Medulla oblongata (tissue), 1 donor: ENCODE results near the gene MDK.

Experiments used
- DNase-seq: peaks from one replicate; pipeline ENCODE4 v3.0.0-alpha.2; 2015; ENCODE audit errors: extremely low spot score

The MDK gene

DNA sequence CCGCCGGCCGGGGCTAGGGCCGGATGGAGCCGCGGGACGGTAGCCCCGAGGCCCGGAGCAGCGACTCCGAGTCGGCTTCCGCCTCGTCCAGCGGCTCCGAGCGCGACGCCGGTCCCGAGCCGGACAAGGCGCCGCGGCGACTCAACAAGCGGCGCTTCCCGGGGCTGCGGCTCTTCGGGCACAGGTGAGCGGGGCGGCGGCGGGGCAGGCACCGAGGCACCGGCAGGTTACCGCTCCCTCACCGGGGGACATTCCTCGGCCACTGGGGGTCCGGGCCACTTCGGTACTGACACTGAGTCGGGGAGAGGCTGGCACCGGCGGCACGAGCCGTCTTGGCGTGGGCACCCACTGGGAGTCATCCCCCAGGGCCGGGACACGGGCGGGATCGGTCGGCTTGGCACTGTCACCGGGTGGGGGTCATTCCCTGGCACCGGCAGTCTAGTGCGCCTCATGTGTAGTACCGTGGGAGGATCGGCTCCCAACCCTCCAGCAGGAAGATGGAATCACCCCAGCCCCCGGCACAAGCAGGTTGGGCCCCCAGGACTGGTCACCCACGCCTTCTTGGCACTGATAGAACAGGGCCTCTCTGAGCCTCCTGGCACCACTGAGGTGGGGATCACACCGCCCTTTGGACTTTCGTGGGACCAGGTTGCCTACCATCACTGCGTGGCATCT, 33.7 kb upstream of the MDK start:
- DNase-seq: no peak

GRCh38 chr11:46348566-46349401, 32.7 kb upstream of the MDK start:
- DNase-seq: no peak

DNA sequence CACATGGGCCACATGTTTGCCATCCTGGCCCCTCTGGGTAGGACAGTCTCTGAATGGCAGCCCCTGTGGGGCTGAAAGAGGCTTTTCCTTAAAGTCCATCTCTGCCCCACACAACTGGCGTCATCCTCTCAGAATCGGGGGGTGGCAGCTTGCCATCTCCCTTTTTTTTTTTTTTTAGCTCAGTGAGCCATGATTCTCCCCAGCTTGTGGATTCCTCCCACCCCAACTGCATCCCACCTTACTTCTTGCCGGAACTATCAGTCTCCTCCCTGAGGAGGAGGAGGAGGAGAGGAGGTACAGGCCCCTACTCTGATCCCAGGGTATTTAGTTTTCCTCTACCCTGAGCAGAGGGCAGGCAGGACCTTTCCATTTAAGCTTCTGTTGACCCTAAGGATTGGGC, 30.8 kb upstream of the MDK start:
- no peak for DNase-seq

DNA sequence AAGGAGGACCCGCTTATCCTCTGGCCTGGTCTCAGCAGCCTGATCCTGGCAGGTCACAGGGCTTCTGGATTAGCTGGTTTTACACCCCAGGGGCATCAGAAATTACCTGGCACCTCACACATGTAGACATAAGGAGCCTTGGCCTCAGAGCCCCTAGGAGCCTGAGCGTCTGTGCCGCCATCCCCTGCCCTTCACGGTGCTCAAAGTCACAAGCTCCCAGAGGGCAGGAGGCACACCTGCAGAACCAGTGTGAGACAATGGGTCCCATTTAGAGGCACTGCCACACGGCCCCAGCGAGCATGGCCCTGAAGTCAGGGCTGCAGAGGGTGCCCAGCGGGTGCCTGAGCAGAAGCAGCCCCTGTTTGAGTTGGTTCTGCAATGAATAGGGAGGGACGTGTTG, 30.3 kb upstream of the MDK start:
- DNase-seq: no peak

- no peak for DNase-seq
Observed at GRCh38 chr11:46351606-46352005, 29.9 kb upstream of the MDK start.

- no peak for DNase-seq
Observed at GRCh38 chr11:46352063-46352841, 29.2 kb upstream of the MDK start.

- DNase-seq: no peak
Observed at GRCh38 chr11:46353698-46354097, 27.8 kb upstream of the MDK start.

GRCh38 chr11:46356924-46357482, 24.5 kb upstream of the MDK start:
- DNase-seq: no peak

GRCh38 chr11:46357483-46357936, 24.0 kb upstream of the MDK start:
- no peak for DNase-seq

DNA sequence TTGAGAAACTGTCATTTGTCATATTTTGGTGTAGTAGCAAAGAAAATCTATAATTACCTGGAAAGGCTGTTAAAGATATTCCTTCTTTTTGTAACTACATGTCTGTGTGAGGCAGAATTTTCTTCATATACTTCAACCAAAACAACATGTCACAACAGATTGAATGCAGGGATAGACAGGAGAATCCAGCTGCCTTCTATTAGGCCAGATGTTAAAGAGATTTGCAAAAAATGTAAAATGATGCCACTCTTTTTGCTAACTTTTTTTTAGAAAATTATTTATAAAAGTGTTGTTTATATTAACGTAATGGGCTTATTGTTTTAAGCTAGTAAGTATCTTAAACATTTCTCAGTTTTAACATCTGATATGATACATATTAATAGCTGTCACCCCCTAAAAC, 21.5 kb upstream of the MDK start:
- DNase-seq: no peak

DNA sequence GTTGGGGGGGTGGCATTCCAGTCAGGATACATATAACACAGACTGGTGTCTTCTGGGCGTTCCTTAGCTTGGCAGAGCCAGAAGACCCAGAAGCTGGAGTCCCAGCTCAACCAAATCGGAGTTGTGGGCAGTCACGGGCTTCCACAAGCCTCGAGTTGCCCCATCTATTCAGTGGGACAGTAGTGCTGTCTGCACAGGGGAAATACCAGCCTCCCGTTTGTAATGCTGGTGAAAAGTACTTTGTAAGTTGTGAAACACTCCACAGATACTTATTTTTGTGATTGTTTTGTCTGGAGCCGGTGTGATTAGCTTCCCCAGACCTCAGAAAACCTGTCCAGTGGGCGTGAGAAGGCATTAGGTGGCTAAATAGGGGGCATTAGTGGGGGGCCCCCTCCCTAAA, 20.6 kb upstream of the MDK start:
- no peak for DNase-seq

GRCh38 chr11:46361283-46362155, 19.9 kb upstream of the MDK start:
- DNase-seq: no peak

DNA sequence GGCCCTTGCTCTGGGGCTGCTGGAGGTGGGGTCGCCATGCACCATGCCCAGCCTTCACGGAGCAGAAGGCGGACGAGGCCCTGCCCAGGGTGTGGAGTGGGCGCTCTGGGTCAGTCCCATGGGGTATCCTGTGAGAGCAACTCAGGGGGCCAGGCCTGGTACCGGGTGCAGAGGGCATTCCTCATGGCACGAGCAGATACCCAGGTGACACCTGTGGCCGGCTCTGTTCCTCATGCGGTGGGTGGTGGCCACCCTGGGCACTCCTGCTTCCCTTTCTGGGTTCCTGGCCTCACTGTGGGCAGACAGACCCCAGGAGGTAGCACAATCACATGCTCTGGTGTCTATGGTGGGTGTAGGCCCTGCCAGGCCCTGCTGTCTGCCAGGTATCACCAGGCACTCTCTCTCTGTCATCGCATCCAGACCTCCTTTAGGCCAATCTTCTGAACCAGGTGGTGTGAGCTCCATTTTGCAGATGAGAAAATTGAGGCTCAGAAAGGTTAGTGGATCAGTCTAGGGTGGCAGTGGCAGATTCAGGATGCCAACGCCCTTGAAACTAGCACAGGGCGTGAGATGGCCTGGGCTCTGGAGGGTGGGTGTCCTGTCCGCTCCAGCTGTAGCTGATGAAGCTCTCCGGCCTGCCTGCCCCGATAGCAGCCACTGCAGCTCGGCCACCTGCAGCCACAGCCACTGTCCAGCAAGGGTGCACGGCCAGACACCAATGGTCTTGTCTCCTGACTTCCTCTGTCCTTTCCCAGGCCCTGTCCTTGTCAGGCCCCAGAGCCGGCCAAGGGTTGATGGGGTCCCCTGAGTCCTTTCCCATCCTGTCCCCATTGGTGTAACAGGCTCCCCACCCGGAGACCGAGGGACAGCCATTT, 19.1 kb upstream of the MDK start:
- DNase-seq: no peak

GRCh38 chr11:46363031-46363407, 18.4 kb upstream of the MDK start:
- peak; percentile 80 for DNase-seq

GRCh38 chr11:46363455-46364005, 17.9 kb upstream of the MDK start:
- peak; percentile 92 for DNase-seq

DNA sequence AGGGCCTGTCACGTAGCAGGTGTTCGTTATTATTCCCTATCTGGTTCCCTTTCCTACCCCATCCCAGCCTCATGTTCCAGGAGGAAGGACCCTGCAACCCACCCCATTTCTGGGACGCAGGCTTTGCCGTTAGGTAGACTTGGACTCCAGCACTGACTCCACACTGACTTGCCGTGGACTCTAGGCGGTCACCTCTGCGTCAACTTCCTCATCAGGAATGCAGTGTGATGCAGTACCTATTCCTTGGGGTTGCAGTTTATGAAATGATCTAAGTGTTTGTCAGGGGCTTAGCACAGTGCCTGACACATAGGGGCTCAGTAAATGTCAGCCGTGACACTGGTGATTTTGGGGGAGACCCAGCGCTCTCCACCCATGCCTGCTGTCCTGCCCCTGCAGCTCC, 17.4 kb upstream of the MDK start:
- DNase-seq: no peak

- DNase-seq: no peak
Observed at GRCh38 chr11:46364791-46365190, 16.7 kb upstream of the MDK start.

DNA sequence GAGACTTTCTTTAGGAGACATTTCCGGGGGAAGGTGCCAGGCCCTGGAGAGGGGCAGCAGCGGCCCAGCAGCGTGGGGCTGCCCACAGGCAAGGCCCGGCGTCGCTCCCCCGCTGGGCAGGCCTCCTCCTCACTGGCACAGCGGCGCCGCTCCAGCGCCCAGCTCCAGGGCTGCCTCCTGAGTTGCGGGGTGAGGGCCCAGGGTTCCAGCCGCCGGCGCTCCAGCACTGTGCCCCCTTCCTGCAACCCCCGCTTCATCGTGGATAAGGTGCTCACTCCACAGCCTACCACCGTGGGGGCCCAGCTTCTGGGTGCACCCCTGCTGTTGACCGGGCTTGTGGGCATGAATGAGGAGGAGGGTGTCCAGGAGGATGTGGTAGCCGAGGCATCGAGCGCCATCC, 15.2 kb upstream of the MDK start:
- DNase-seq: no peak

GRCh38 chr11:46366661-46367161, 14.8 kb upstream of the MDK start:
- DNase-seq: no peak
